GM12864 (cell line): ENCODE results near the gene PSMA1.
A peak's percentile ranks its signal among the peaks of the same experiment; 100 is the strongest.
"Not testable (repeated sequence)": the region's sequence is repeated elsewhere in the genome, so short reads cannot be mapped to it uniquely, and the experiment has no call there.

Source experiments
- DNase-seq: peaks from one replicate; pipeline ENCODE4 v3.0.0-alpha.2; 2011; ENCODE audit warnings: low read depth
- H3K4me3 ChIP-seq: 2 replicates; pipeline ENCODE4 v1.5.1; 2011; ENCODE audit warnings: mild to moderate bottlenecking, low read depth, low read length, control low read depth
- CTCF ChIP-seq: IDR thresholded peaks from 2 replicates; pipeline ENCODE4 v1.5.1; 2011; ENCODE audit warnings: low read depth, mild to moderate bottlenecking, moderate library complexity, low read length, control low read depth, inconsistent platforms; ENCODE audit errors: missing control alignments

The PSMA1 gene

GRCh38 chr11:14519917-14520746, at the start of gene PSMA1:
PSMA1 (minus strand) TSS chr11:14520386; CDS start chr11:14520299, 87 bp downstream.
- TF ChIP-seq CTCF = peak; percentile 9
- peak within 1 kb of the TSS; percentile 70 for H3K4me3 ChIP-seq
- peak; percentile 87 for DNase-seq

- DNase-seq, H3K4me3 ChIP-seq: not testable (repeated sequence)
Measured at GRCh38 chr11:14569516-14569915, 49.3 kb upstream of the PSMA1 start.

GRCh38 chr11:14567064-14567651, 47.0 kb upstream of the PSMA1 start:
- TF ChIP-seq CTCF = no peak

GRCh38 chr11:14566331-14567063, 46.3 kb upstream of the PSMA1 start:
- DNase-seq = no peak
- no peak for TF ChIP-seq CTCF
- H3K4me3 ChIP-seq = no peak overlapping the region

More at GRCh38 chr11:14567064-14567651, 47.0 kb upstream of the PSMA1 start:
- H3K4me3 ChIP-seq = no peak overlapping the region
- no peak for DNase-seq

- DNase-seq = no peak
- H3K4me3 ChIP-seq = no peak overlapping the region
- TF ChIP-seq CTCF = no peak
Measured at GRCh38 chr11:14565845-14566244, 45.7 kb upstream of the PSMA1 start.

- no peak for TF ChIP-seq CTCF
- DNase-seq = no peak
- H3K4me3 ChIP-seq = no peak overlapping the region
Measured at GRCh38 chr11:14555818-14556217, 35.6 kb upstream of the PSMA1 start.

GRCh38 chr11:14554959-14555358, 34.8 kb upstream of the PSMA1 start:
- TF ChIP-seq CTCF = no peak
- DNase-seq = no peak
- H3K4me3 ChIP-seq = no peak overlapping the region
